Measurements from ENCODE around the gene PSD4. TPM values are rescaled to one million over a fixed set of nuclear protein-coding genes. Genes with fewer than 3 reads are reported as not detected.
A peak's percentile ranks its signal among the peaks of the same experiment; 100 is the strongest.

The PSD4 gene
- total and polyA plus RNA-seq, 10 of the 15 experiments (the other 5 are each of a cell fraction or from before 2014, with no cell fraction given) = 0.68 to 114 (median 35.1) TPM

DNA sequence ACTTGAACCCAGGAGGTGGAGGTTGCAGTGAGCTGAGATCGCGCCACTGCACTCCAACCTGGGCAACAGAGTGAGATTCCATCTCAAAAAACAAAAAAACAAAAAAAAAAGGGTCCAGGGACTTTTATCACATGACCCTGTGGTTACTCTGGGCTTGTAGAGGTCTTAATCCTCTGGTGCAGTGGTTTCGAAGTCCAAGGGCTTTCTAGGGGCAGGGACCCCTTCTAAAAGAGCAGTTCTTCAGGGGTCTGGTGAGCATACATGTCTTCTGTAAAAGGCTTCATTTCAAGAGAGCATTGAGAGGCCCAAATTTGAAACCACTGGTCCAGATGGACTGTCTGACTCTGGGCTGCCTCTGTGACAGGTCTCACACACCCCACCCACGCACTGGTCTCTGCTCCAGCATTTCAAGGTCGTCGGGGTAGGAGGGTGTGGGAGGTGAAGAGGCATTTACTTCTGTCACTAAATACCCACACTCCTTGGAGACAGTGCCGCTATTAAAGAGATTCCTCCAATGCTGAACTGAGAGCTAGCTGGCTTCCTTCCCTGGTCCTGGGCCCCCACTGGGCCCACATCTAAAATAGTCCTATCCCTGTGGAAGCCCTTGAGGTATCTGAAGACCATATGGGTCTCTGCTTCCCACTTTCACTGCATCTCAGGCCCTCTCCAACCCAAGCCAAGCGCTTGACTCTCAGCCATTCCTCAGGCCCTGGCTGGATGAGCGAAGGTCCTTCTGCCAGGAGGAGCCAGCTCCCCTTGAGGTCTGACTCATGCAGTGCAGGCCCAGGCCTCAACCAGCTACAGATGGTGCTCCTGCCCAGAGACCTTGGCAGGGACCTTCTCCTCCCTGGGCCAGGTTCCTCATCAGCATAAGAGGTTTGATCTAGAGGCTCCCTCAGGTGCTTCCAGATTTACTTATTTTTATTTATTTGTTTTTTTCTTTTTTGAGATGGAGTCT, 60.1 kb downstream of the PSD4 start:
- peaks cover 2% of the 10 kb centered on the region; the same call in 1 of the 2 replicates for H3K4me1 ChIP-seq (ENCODE audit: control insufficient read depth, insufficient read depth, low read length)
- 28% methylated on average over 7 of the region's 9 CpGs for WGBS (ENCODE audit: insufficient coverage, insufficient replicate concordance, low lambda C conversion rate, missing lambda C conversion rate)
- POLR2A ChIA-PET = interaction anchor here (2.6 kb wide), 1 partner anchor 60 kb away, joined by 10 read pairs; the partner anchor contains the start of gene PSD4
- no peaks in the 10 kb centered on the region for H3K36me3 ChIP-seq (ENCODE audit: control insufficient read depth in 2 of 2, insufficient read depth in 2 of 2, low read length in 1 of 2)
- H3K27me3 ChIP-seq (replicated peaks in 1 of 2; ENCODE audit: control insufficient read depth in 2 of 2, insufficient read depth in 2 of 2, low read length in 1 of 2) = no peaks in the 10 kb centered on the region; a peak in 2 of 4 replicates
- no peak overlapping the region for H3K4me2 ChIP-seq (ENCODE audit: control insufficient read depth, insufficient read depth)
- SMC1A ChIA-PET (ENCODE audit: uncharacterized antibody, unreplicated experiment) = interaction anchor here (1.2 to 2.4 kb wide), 4 partner anchors 16 to 99 kb away, joined by 3 to 6 read pairs (median 4); no protein-coding TSS in a partner anchor
- H3K27ac ChIP-seq (ENCODE audit: control insufficient read depth, insufficient read depth) = no peak overlapping the region
- no peak overlapping the region for H2AFZ ChIP-seq (ENCODE audit: control insufficient read depth, low read depth, low read length)
- H3K4me3 ChIP-seq = no peak overlapping the region
- FAIRE-seq = no peak
- BruUV-seq (replicated peaks) = no TSS peak
- H3K9ac ChIP-seq (ENCODE audit: control insufficient read depth, insufficient read depth, low read length) = no peak overlapping the region
- RAD21 ChIA-PET (ENCODE audit: unreplicated experiment) = interaction anchor here (2.0 kb wide), 1 partner anchor 60 kb away, joined by 9 read pairs; the partner anchor contains the start of gene PSD4
- TF ChIP-seq EGR1 (IDR thresholded peaks at IDR 0.05; ENCODE audit: borderline replicate concordance in 1 of 2, low read depth in 2 of 2, low read length in 2 of 2) (0 out of 3 replicates have a peak, but pooled peaks of 1 of the 2 experiments have one; percentile 18), IKZF1 (conservative IDR thresholded peaks at IDR 0.05) (0 out of 2 replicates have a peak, but pooled peaks have one; percentile 22), PML (IDR thresholded peaks at IDR 0.05; ENCODE audit: low read length) (no peak)
- TF ChIP-seq, protein P1, sequence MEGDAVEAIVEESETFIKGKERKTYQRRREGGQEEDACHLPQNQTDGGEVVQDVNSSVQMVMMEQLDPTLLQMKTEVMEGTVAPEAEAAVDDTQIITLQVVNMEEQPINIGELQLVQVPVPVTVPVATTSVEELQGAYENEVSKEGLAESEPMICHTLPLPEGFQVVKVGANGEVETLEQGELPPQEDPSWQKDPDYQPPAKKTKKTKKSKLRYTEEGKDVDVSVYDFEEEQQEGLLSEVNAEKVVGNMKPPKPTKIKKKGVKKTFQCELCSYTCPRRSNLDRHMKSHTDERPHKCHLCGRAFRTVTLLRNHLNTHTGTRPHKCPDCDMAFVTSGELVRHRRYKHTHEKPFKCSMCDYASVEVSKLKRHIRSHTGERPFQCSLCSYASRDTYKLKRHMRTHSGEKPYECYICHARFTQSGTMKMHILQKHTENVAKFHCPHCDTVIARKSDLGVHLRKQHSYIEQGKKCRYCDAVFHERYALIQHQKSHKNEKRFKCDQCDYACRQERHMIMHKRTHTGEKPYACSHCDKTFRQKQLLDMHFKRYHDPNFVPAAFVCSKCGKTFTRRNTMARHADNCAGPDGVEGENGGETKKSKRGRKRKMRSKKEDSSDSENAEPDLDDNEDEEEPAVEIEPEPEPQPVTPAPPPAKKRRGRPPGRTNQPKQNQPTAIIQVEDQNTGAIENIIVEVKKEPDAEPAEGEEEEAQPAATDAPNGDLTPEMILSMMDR (IDR thresholded peaks at IDR 0.05 in 2 of 3, conservative IDR thresholded peaks at IDR 0.05 in 1 of 3; ENCODE audit: control insufficient read depth in 2 of 3, extremely low read depth in 1 of 3, insufficient read depth in 1 of 3, low read depth in 3 of 3, low read length in 3 of 3) = peak in 2 of 3 experiments; percentile 25 to 31; a peak in 2 of 6 replicates
- CTCF ChIA-PET = interaction anchor here (1.0 to 1.9 kb wide), 6 partner anchors 11 to 157 kb away, joined by 3 to 14 read pairs (median 6); no protein-coding TSS in a partner anchor
- no peaks in the 10 kb centered on the region for H3K9me3 ChIP-seq (replicated peaks; ENCODE audit: control insufficient read depth, insufficient read depth, low read length)
- peaks cover 15% of the 10 kb centered on the region for H3K79me2 ChIP-seq (ENCODE audit: control insufficient read depth, insufficient read depth, low read length)
- in situ Hi-C loops (cut with MboI) (no loop called here), intact Hi-C loops (cut with micrococcal nuclease; ENCODE audit: unreplicated experiment) (no loop called here)
- H4K20me1 ChIP-seq (ENCODE audit: control insufficient read depth, insufficient read depth) = no peaks in the 10 kb centered on the region
- DNase-seq (ENCODE audit: low read depth, low spot score) = no peak
- ATAC-seq = peak; percentile 63

All from GM12878 (cell line).